ENCODE results near the gene UFSP1.
A peak's percentile ranks its signal among the peaks of the same experiment; 100 is the strongest.
"Not testable (repeated sequence)": the region's sequence is repeated elsewhere in the genome, so short reads cannot be mapped to it uniquely, and the experiment has no call there.

Gene UFSP1

GRCh38 chr7:100888988-100889750, at the start of gene UFSP1:
TSS of gene UFSP1 (minus strand) at chr7:100889715. CDS start at chr7:100889271, 444 bp downstream.
- H3K27me3 ChIP-seq (ENCODE audit: control insufficient read depth in 5 of 5, insufficient read depth in 4 of 5, low read length in 5 of 5) = peaks cover under 1 to 16% (median 13%) of the 10 kb centered on the region in 5 donors
- peaks cover 1 to 42% (median 40%) of the 10 kb centered on the region in 5 donors for H3K4me1 ChIP-seq (ENCODE audit: control insufficient read depth in 5 of 5, insufficient read depth in 5 of 5, low read length in 5 of 5)
- H3K27ac ChIP-seq (ENCODE audit: low read depth, low read length) = peak within 1 kb of the TSS; percentile 70
- H3K9me3 ChIP-seq (ENCODE audit: control insufficient read depth in 5 of 5, low read length in 5 of 5) = no peaks in the 10 kb centered on the region
- peaks cover 0 to 46% (median 45%) of the 10 kb centered on the region in 5 donors for H3K36me3 ChIP-seq (ENCODE audit: control insufficient read depth in 5 of 5, insufficient read depth in 5 of 5, low read length in 5 of 5)
- peak within 1 kb of the TSS in 4 of 5 donors; percentile 87 to 92 (median 89) for H3K9ac ChIP-seq (ENCODE audit: low read length in 5 of 5)
- H3K4me3 ChIP-seq (ENCODE audit: low read depth in 1 of 5, low read length in 5 of 5) = peak within 1 kb of the TSS; percentile 72 to 80 (median 75)

GRCh38 chr7:100936167-100936566, 46.7 kb upstream of the UFSP1 start:
- not testable (repeated sequence) for H3K9ac ChIP-seq (ENCODE audit: low read length in 5 of 5); H3K4me1 ChIP-seq (ENCODE audit: control insufficient read depth in 5 of 5, insufficient read depth in 5 of 5, low read length in 5 of 5); H3K27me3 ChIP-seq (ENCODE audit: control insufficient read depth in 5 of 5, insufficient read depth in 4 of 5, low read length in 5 of 5); H3K36me3 ChIP-seq (ENCODE audit: control insufficient read depth in 5 of 5, insufficient read depth in 5 of 5, low read length in 5 of 5); H3K27ac ChIP-seq (ENCODE audit: low read depth, low read length); H3K4me3 ChIP-seq (ENCODE audit: low read depth in 1 of 5, low read length in 5 of 5)
- peaks cover 0 to 15% (median 2%) of the 10 kb centered on the region in 5 donors for H3K9me3 ChIP-seq (ENCODE audit: control insufficient read depth in 5 of 5, low read length in 5 of 5)

GRCh38 chr7:100935381-100935780, 45.9 kb upstream of the UFSP1 start:
- H3K27me3 ChIP-seq (ENCODE audit: control insufficient read depth in 5 of 5, insufficient read depth in 4 of 5, low read length in 5 of 5); H3K4me3 ChIP-seq (ENCODE audit: low read depth in 1 of 5, low read length in 5 of 5): not testable (repeated sequence)

GRCh38 chr7:100933734-100934133, 44.2 kb upstream of the UFSP1 start:
- Histone ChIP-seq H3K4me3 (ENCODE audit: low read depth in 1 of 5, low read length in 5 of 5) (no peak overlapping the region), H3K9me3 (ENCODE audit: control insufficient read depth in 5 of 5, low read length in 5 of 5) (peaks cover 0 to 5% (median 0%) of the 10 kb centered on the region in 5 donors), H3K4me1 (ENCODE audit: control insufficient read depth in 5 of 5, insufficient read depth in 5 of 5, low read length in 5 of 5) (no peaks in the 10 kb centered on the region), H3K36me3 (ENCODE audit: control insufficient read depth in 5 of 5, insufficient read depth in 5 of 5, low read length in 5 of 5) (no peaks in the 10 kb centered on the region), H3K27me3 (ENCODE audit: control insufficient read depth in 5 of 5, insufficient read depth in 4 of 5, low read length in 5 of 5) (peaks cover 0 to 2% (median 0%) of the 10 kb centered on the region in 5 donors), H3K9ac (ENCODE audit: low read length in 5 of 5) (no peak overlapping the region), H3K27ac (ENCODE audit: low read depth, low read length) (no peak overlapping the region)

More at GRCh38 chr7:100935381-100935780, 45.9 kb upstream of the UFSP1 start:
- H3K36me3 ChIP-seq (ENCODE audit: control insufficient read depth in 5 of 5, insufficient read depth in 5 of 5, low read length in 5 of 5); H3K4me1 ChIP-seq (ENCODE audit: control insufficient read depth in 5 of 5, insufficient read depth in 5 of 5, low read length in 5 of 5); H3K27ac ChIP-seq (ENCODE audit: low read depth, low read length); H3K9ac ChIP-seq (ENCODE audit: low read length in 5 of 5): not testable (repeated sequence)
- H3K9me3 ChIP-seq (ENCODE audit: control insufficient read depth in 5 of 5, low read length in 5 of 5) = peaks cover 0 to 12% (median 2%) of the 10 kb centered on the region in 5 donors

- Histone ChIP-seq H3K27ac (ENCODE audit: low read depth, low read length) (no peak overlapping the region), H3K9ac (ENCODE audit: low read length in 5 of 5) (no peak overlapping the region), H3K4me1 (ENCODE audit: control insufficient read depth in 5 of 5, insufficient read depth in 5 of 5, low read length in 5 of 5) (no peaks in the 10 kb centered on the region), H3K9me3 (ENCODE audit: control insufficient read depth in 5 of 5, low read length in 5 of 5) (peaks cover 0 to 5% (median 0%) of the 10 kb centered on the region in 5 donors), H3K27me3 (ENCODE audit: control insufficient read depth in 5 of 5, insufficient read depth in 4 of 5, low read length in 5 of 5) (peaks cover 0 to 2% (median 0%) of the 10 kb centered on the region in 5 donors), H3K36me3 (ENCODE audit: control insufficient read depth in 5 of 5, insufficient read depth in 5 of 5, low read length in 5 of 5) (no peaks in the 10 kb centered on the region), H3K4me3 (ENCODE audit: low read depth in 1 of 5, low read length in 5 of 5) (no peak overlapping the region)
These were observed 40.3 kb upstream of the UFSP1 start for GRCh38 chr7:100929808-100930174.

GRCh38 chr7:100923616-100924015, 34.1 kb upstream of the UFSP1 start:
- H3K9ac ChIP-seq (ENCODE audit: low read length in 5 of 5); H3K27me3 ChIP-seq (ENCODE audit: control insufficient read depth in 5 of 5, insufficient read depth in 4 of 5, low read length in 5 of 5); H3K36me3 ChIP-seq (ENCODE audit: control insufficient read depth in 5 of 5, insufficient read depth in 5 of 5, low read length in 5 of 5); H3K27ac ChIP-seq (ENCODE audit: low read depth, low read length); H3K4me1 ChIP-seq (ENCODE audit: control insufficient read depth in 5 of 5, insufficient read depth in 5 of 5, low read length in 5 of 5); H3K4me3 ChIP-seq (ENCODE audit: low read depth in 1 of 5, low read length in 5 of 5); H3K9me3 ChIP-seq (ENCODE audit: control insufficient read depth in 5 of 5, low read length in 5 of 5): not testable (repeated sequence)

- Histone ChIP-seq H3K27ac (ENCODE audit: low read depth, low read length) (no peak overlapping the region), H3K4me3 (ENCODE audit: low read depth in 1 of 5, low read length in 5 of 5) (no peak overlapping the region), H3K9me3 (ENCODE audit: control insufficient read depth in 5 of 5, low read length in 5 of 5) (peaks cover 0 to 2% (median 0%) of the 10 kb centered on the region in 5 donors)
These were observed 31.5 kb upstream of the UFSP1 start for GRCh38 chr7:100921039-100921438.

GRCh38 chr7:100919779-100920437, 30.4 kb upstream of the UFSP1 start:
- not testable (repeated sequence) for H3K9me3 ChIP-seq (ENCODE audit: control insufficient read depth in 5 of 5, low read length in 5 of 5); H3K4me1 ChIP-seq (ENCODE audit: control insufficient read depth in 5 of 5, insufficient read depth in 5 of 5, low read length in 5 of 5); H3K27me3 ChIP-seq (ENCODE audit: control insufficient read depth in 5 of 5, insufficient read depth in 4 of 5, low read length in 5 of 5); H3K9ac ChIP-seq (ENCODE audit: low read length in 5 of 5); H3K27ac ChIP-seq (ENCODE audit: low read depth, low read length); H3K4me3 ChIP-seq (ENCODE audit: low read depth in 1 of 5, low read length in 5 of 5); H3K36me3 ChIP-seq (ENCODE audit: control insufficient read depth in 5 of 5, insufficient read depth in 5 of 5, low read length in 5 of 5)

More at GRCh38 chr7:100921039-100921438, 31.5 kb upstream of the UFSP1 start:
- H3K9ac ChIP-seq (ENCODE audit: low read length in 5 of 5) = no peak overlapping the region
- no peaks in the 10 kb centered on the region for H3K27me3 ChIP-seq (ENCODE audit: control insufficient read depth in 5 of 5, insufficient read depth in 4 of 5, low read length in 5 of 5)
- H3K4me1 ChIP-seq (ENCODE audit: control insufficient read depth in 5 of 5, insufficient read depth in 5 of 5, low read length in 5 of 5) = peaks cover 0 to 4% (median 0%) of the 10 kb centered on the region in 5 donors
- H3K36me3 ChIP-seq (ENCODE audit: control insufficient read depth in 5 of 5, insufficient read depth in 5 of 5, low read length in 5 of 5) = no peaks in the 10 kb centered on the region

- H3K27ac ChIP-seq (ENCODE audit: low read depth, low read length); H3K9ac ChIP-seq (ENCODE audit: low read length in 5 of 5); H3K36me3 ChIP-seq (ENCODE audit: control insufficient read depth in 5 of 5, insufficient read depth in 5 of 5, low read length in 5 of 5); H3K4me3 ChIP-seq (ENCODE audit: low read depth in 1 of 5, low read length in 5 of 5); H3K27me3 ChIP-seq (ENCODE audit: control insufficient read depth in 5 of 5, insufficient read depth in 4 of 5, low read length in 5 of 5); H3K4me1 ChIP-seq (ENCODE audit: control insufficient read depth in 5 of 5, insufficient read depth in 5 of 5, low read length in 5 of 5); H3K9me3 ChIP-seq (ENCODE audit: control insufficient read depth in 5 of 5, low read length in 5 of 5): not testable (repeated sequence)
These were observed 29.8 kb upstream of the UFSP1 start for GRCh38 chr7:100919335-100919734.

- no peak overlapping the region for H3K9ac ChIP-seq (ENCODE audit: low read length in 5 of 5)
- no peaks in the 10 kb centered on the region for H3K9me3 ChIP-seq (ENCODE audit: control insufficient read depth in 5 of 5, low read length in 5 of 5)
- peaks cover 0 to 4% (median 0%) of the 10 kb centered on the region in 5 donors for H3K4me1 ChIP-seq (ENCODE audit: control insufficient read depth in 5 of 5, insufficient read depth in 5 of 5, low read length in 5 of 5)
- no peaks in the 10 kb centered on the region for H3K27me3 ChIP-seq (ENCODE audit: control insufficient read depth in 5 of 5, insufficient read depth in 4 of 5, low read length in 5 of 5)
- H3K4me3 ChIP-seq (ENCODE audit: low read depth in 1 of 5, low read length in 5 of 5) = no peak overlapping the region
- H3K27ac ChIP-seq (ENCODE audit: low read depth, low read length) = no peak overlapping the region
- H3K36me3 ChIP-seq (ENCODE audit: control insufficient read depth in 5 of 5, insufficient read depth in 5 of 5, low read length in 5 of 5) = no peaks in the 10 kb centered on the region
These were observed 25.4 kb upstream of the UFSP1 start for GRCh38 chr7:100914879-100915447.

Data from subcutaneous abdominal adipose tissue (tissue), 5 donors.